Stimulated activated CD4-positive, alpha-beta T cell treated with anti-CD3 and anti-CD28 coated beads, Interleukin-1b, Interleukin-23, amount 100 ng/mL, for 4 hours (primary cell): ENCODE results near the gene ZNF383.
"Not testable (repeated sequence)": the region's sequence is repeated elsewhere in the genome, so short reads cannot be mapped to it uniquely, and the experiment has no call there.

Source experiments
- DNase-seq, 2 donors: peaks; one replicate each; pipeline ENCODE4 v3.0.0-alpha.2; 2020; ENCODE audit warnings: low read depth in 2 of 2

The ZNF383 gene

GRCh38 chr19:37217775-37218591 is at the start of gene ZNF383:
ZNF383 (plus strand) TSS chr19:37218214; CDS start chr19:37230454, 12,240 bp downstream.
- DNase-seq: peak; percentile 71 to 76

- peak; percentile 77 to 86 for DNase-seq
Observed at GRCh38 chr19:37172368-37173366, 45.3 kb upstream of the ZNF383 start, which contains the start of gene ZNF585A. ZNF585A (minus strand) TSS chr19:37172695; CDS start chr19:37169910, 2,785 bp downstream.

DNA sequence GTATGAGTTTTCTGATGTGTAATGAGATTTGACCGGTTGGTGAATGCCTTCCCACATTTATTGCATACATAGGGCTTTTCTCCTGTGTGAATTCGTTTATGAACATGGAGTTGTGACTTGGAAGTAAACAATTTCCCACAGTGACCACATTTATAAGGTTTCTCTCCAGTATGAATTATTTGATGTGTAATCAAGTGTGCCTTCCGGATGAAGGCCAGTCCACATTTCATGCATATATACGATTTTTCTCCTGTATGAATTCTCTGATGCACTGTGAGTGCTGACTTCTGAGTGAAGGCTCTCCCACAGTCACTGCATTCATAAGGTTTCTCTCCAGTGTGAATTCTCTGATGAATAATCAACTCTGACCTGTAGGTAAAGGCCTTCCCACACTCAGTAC is 31.9 kb upstream of the ZNF383 start:
- DNase-seq: not testable (repeated sequence)

DNA sequence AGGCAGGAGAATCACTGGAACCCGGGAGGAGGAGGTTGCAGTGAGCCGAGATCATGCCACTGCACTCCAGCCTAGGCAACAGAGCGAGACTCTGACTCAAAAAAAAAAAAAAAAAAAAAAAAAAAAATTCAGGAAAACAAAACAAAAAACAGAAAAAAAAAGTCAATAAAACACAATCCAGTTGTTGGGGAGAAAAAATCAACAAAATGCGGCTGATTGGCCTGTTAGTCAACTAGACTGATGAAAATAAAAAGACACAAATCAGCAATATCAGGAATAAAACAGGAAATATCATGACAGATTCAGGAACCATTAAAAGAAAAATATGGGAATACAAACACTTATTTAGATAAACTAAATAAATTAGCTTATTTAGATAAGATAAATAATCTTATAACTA is 22.8 kb upstream of the ZNF383 start:
- DNase-seq: not testable (repeated sequence)

- DNase-seq: not testable (repeated sequence)
Observed at GRCh38 chr19:37197115-37197514, 20.9 kb upstream of the ZNF383 start.

DNA sequence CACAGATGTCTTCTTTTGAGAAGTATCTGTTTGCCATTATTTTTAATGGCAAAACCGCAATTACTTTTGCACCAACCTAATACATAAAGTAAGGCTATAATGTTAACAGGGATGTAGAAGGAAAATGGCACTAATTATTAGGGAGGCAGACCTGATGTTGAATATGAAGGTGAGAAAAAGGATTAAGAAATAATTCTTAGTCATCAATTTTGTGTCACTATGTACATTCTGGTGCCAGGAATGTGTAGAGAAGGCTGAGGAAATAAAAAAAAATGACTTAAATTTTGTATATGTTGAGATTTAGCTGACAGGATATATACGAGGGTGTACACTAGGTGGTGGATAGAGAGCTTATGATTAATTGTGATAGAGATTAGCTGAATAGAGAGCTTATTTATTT is 20.2 kb upstream of the ZNF383 start:
- DNase-seq: no peak

DNA sequence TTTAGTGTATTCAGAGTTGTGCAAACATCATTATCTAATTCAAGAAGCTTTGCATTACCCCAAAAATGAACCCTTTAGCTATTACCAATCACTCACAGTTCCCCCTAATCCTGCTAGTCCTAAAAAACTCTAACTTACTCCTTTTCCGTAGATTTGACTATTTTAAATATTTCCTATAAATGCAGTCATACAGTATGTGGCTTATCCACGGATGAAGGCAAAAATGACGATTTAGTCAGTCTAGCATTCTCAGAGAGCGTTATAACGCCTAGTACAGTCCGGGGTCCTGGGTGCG is 587 bp upstream of the ZNF383 start:
- no peak for DNase-seq

DNA sequence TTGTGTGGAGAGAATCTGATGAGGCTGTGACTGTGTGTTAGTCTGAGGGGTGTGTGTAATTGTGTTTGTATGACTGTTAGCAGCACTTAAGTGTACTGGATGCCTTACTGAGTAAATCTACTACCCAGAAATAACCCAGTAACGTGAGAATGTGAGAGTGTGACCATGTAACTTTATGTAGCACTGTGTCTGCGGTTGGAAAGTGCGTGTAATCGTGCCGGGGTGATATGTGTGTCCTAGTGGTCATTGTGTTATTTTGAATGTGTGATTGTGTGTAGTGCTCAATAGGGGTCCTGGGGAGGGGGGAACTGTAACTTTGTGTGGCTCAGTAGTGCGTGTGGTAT is 550 bp downstream of the ZNF383 start:
- no peak for DNase-seq

DNA sequence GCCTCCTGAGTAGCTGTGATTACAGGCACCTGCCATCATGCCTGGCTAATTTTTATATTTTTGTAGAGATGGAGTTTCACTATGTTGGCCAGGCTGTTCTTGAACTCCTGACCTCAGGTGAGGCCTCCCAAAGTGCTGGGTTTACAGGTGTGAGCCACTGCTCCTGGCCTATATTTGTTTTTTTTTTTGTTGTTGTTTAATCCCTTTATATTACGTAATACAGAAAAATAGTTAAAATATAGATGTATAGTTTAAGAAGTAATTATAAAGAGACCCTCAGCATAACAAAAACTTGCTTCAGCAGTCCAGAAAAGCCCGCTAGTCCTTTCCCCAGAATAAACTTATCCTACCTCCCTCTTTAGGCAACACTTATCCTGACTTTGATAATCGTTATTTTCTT is 2.4 kb downstream of the ZNF383 start:
- no peak for DNase-seq

DNA sequence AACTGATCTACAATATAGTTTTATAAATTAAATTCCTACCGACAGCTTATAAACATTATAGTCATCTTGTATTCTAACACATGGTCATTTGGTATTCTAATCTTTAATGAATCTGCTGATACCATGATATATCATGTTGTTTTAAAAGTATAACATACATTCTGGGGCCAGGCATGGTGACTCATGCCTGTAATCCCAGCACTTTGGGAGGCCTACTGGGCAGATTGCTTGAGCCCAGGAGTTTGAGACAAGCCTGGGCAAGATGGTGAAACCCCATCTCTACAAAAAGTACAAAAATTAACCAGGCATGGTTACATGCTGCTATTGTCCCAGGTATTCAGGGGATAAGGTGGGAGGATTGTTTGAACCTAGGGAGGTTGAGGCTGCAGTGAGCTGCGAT is 3.1 kb downstream of the ZNF383 start:
- no peak for DNase-seq

DNA sequence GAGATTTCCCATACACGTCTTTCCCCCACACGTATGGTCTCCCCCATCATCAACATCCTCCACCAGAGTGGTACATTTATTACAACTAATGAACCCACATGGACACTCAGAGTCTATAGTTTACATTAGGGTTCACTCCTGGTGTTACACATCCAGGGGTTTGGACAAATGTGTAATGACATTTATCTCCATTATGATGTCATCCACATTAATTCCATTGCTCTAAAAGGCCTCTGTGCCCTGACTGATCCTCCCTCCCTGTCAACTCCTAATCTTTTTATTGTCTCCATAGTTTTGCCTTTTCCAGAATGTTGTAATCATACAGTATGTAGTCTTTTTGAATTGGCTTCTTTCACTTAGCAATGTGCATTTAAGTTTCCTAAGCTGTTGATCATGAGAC is 8.2 kb downstream of the ZNF383 start:
- DNase-seq: no peak

DNA sequence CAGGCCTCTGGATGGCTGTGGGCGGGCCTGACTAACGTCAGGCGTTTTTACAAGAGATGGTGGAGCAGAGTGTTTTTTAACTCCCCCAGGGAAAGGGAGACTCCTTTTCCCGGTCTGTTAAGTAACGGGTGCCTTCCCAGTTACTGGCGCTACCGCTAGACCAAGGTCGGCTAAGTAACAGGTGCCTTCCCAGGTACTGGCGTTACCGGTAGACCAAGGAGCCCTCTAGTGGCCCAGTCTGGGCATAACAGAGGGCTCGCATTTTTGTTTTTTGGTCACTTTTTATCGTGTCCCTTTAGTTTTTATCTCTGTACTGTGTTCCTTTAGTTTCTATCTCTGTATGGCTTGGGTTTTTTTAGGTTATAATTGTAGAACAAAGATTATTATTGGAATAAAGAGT is 10.0 kb downstream of the ZNF383 start:
- no peak for DNase-seq

GRCh38 chr19:37243206-37243632 is 25.2 kb downstream of the ZNF383 start:
- no peak for DNase-seq

- no peak for DNase-seq
Observed at GRCh38 chr19:37251308-37252229, 33.6 kb downstream of the ZNF383 start.

- DNase-seq: not testable (repeated sequence)
Observed at GRCh38 chr19:37263028-37263427, 45.0 kb downstream of the ZNF383 start.

DNA sequence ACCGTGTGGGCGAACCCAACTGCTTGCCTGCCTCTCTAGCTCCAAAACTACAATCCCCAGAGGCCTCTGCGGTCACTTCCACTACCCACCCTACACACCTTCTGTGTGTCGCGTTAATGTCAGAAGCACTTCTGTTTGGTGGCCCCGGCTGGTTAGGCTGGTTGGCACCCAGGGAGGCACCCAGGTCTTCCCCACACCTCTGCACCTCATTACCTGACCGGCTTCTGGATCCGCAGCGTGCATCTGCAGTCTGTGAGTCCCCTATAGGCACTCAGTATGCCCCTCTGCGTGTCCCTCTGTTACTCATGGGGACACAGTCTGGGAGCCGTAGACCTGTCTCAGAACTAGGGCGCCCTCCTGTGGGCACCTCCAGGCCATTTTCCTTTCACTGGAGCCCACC is 49.0 kb downstream of the ZNF383 start:
- not testable (repeated sequence) for DNase-seq

DNA sequence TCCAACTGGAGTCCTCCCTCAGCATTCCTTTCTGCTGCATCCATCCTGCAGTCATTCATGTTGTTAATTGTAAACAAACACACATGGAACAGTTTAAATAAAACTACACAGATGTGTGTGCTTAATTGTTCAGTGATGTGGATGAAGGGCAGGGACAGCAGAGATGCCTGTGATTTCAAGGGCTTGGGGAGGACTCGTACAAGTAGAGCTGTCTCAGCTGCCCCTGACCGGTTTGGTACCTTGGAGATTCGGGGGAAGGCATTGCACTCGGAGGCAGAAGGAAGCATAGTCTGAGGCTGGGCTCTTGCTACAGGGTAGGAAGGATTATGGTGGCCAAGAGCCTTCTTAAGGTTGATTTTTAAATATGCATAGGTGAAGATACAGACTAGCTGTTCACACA is 49.7 kb downstream of the ZNF383 start:
- not testable (repeated sequence) for DNase-seq

DNA sequence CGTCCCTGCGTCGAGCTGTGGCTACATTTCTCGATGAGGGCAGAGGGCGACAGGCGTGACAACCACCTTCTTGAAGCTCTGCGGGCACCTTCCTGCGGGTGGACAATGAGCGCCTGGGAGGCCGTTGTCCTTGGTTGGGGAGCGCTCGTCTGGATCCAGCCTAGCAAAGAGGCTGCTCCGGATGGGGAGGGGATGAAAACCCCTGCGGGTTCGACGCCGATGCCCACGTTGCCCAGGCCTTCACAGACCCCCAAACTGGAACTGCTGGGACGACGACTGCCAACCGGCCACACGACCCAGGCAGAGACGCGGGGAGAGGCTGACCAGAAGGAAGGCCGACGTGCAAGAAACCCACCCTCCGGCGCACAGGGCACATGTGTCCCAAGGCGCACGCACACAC is 62.6 kb downstream of the ZNF383 start:
- not testable (repeated sequence) for DNase-seq

DNA sequence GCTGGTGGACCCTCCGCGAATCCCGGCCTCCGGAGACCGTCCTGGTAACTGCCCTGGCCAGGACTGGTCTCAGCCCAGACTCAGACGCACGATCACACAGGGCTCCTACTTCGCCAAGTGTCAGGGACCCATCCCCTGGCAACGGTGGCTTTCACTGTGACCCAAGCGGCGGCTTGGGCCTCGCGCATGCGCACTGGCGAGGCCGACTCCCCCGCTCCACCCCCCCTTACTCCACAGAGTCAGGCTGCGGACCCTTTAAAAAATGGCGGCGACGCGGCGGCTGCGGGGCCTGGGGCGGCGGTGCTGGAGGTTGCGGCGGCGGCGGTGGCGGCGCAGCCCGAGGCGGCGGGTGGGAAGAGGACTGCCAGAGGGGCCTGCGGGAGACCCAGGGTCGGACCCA is 66.0 kb downstream of the ZNF383 start:
- not testable (repeated sequence) for DNase-seq

DNA sequence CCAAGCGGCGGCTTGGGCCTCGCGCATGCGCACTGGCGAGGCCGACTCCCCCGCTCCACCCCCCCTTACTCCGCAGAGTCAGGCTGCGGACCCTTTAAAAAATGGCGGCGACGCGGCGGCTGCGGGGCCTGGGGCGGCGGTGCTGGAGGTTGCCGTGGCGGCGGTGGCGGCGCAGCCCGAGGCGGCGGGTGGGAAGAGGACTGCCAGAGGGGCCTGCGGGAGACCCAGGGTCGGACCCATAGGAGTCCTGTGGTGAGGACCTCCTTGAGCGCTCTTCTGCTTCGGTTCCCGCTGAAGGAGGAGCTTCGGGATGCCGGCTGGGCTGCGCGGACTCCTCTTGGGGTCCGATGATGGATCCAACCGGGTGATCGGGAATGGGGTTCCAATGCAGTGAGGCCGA is 71.2 kb downstream of the ZNF383 start:
- DNase-seq: not testable (repeated sequence)
